PC-3 (cell line): ENCODE measurements around the gene HRH4.

Experiments
- EZH2 ChIP-seq: fragments of 300-600 bp; sonication (generic); IDR thresholded peaks from one replicate; pipeline ENCODE4 v1.6.1; 2017; ENCODE audit warnings: antibody characterized with exemption, mild to moderate bottlenecking, low read length; ENCODE audit not compliant: unreplicated experiment
- EZH2phosphoT487 ChIP-seq: fragments of 300-600 bp; sonication (generic); IDR thresholded peaks from 2 replicates; pipeline ENCODE4 v1.6.1; 2018; ENCODE audit warnings: mild to moderate bottlenecking, antibody characterized with exemption, low read length, borderline replicate concordance
- TF ChIP-seq, protein P1 (sequence below): fragments of 300-600 bp; sonication (generic); conservative IDR thresholded peaks from 2 replicates; pipeline ENCODE4 v1.5.1; 2017; ENCODE audit warnings: antibody characterized with exemption, low read depth, mild to moderate bottlenecking, low read length

- TF ChIP-seq EZH2 (no peak), EZH2phosphoT487 (no peak)
- TF ChIP-seq, protein P1, sequence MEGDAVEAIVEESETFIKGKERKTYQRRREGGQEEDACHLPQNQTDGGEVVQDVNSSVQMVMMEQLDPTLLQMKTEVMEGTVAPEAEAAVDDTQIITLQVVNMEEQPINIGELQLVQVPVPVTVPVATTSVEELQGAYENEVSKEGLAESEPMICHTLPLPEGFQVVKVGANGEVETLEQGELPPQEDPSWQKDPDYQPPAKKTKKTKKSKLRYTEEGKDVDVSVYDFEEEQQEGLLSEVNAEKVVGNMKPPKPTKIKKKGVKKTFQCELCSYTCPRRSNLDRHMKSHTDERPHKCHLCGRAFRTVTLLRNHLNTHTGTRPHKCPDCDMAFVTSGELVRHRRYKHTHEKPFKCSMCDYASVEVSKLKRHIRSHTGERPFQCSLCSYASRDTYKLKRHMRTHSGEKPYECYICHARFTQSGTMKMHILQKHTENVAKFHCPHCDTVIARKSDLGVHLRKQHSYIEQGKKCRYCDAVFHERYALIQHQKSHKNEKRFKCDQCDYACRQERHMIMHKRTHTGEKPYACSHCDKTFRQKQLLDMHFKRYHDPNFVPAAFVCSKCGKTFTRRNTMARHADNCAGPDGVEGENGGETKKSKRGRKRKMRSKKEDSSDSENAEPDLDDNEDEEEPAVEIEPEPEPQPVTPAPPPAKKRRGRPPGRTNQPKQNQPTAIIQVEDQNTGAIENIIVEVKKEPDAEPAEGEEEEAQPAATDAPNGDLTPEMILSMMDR = no peak
Measured at GRCh38 chr18:24479371-24479770, 18.9 kb downstream of the HRH4 start.
